ENCODE measurements around the gene PRSS27.

Gene PRSS27

GRCh38 chr16:2701272-2701671 is 18.8 kb downstream of the PRSS27 start:
- ChIA-PET POLR2A (no interaction called here), CTCF (interaction anchor here (0.8 kb wide), 1 partner anchor 167 kb away, joined by 3 read pairs; no protein-coding TSS in a partner anchor)
- Histone ChIP-seq H3K4me3 (ENCODE audit: low read depth, low read length) (no peak overlapping the region), H3K9me3 (ENCODE audit: control insufficient read depth, insufficient read depth, low read depth, low read length) (no peaks in the 10 kb centered on the region), H3K27ac (ENCODE audit: extremely low read depth, low read depth, low read length) (no peak overlapping the region), H3K4me1 (ENCODE audit: control insufficient read depth, insufficient read depth, low read length) (no peaks in the 10 kb centered on the region), H3K36me3 (ENCODE audit: control insufficient read depth in 2 of 2, insufficient read depth in 1 of 2, low read length in 2 of 2) (peaks cover 0 to 92% of the 10 kb centered on the region in 2 experiments; a peak in 1 of 3 replicates)
- no peak for TF ChIP-seq ZNF623 (tag by site-specific recombination; IDR thresholded peaks at IDR 0.05)
- TF ChIP-seq GLIS1 (tag by site-specific recombination; IDR thresholded peaks at IDR 0.05): no peak
- TF ChIP-seq ZNF654 (tag by site-specific recombination; IDR thresholded peaks at IDR 0.05; ENCODE audit: low read depth): no peak
- TF ChIP-seq ZNF133 (tag by site-specific recombination; IDR thresholded peaks at IDR 0.05): no peak

DNA sequence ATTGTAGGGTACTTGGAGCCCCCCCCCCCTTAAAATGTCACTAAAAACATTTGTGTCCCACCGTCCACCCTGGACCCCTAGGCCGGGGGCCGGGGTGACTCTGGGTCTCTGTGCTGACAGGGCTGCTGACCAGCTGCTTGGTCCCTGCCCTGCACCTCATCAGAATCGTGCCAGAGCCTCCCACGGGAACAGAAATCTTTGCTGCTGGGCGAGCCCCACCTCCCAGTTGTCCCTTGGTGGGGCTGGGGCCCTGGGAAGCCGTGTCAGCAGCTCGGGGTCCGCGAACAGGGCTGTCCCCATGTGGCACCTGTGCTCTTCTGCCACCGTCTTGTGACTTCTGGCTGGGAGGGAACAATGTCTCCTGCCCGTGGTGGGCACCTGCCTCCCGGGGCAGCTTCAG is 19.2 kb downstream of the PRSS27 start:
- CTCF ChIA-PET: interaction anchor here (0.6 to 0.8 kb wide), 2 partner anchors 167 to 384 kb away, joined by 3 read pairs; no protein-coding TSS in a partner anchor
- POLR2A ChIA-PET: interaction anchor here (0.6 kb wide), 1 partner anchor 320 kb away, joined by 4 read pairs; no protein-coding TSS in a partner anchor

GRCh38 chr16:2699791-2700600 is 20.0 kb downstream of the PRSS27 start:
- Histone ChIP-seq H3K4me3 (ENCODE audit: low read depth, low read length) (no peak overlapping the region), H3K27ac (ENCODE audit: extremely low read depth, low read depth, low read length) (no peak overlapping the region), H3K36me3 (ENCODE audit: control insufficient read depth in 2 of 2, insufficient read depth in 1 of 2, low read length in 2 of 2) (peaks cover 0 to 79% of the 10 kb centered on the region in 2 experiments; a peak in 1 of 3 replicates), H3K4me1 (ENCODE audit: control insufficient read depth, insufficient read depth, low read length) (no peaks in the 10 kb centered on the region), H3K9me3 (ENCODE audit: control insufficient read depth, insufficient read depth, low read depth, low read length) (no peaks in the 10 kb centered on the region)
- TF ChIP-seq ZNF658 (tag by site-specific recombination; IDR thresholded peaks at IDR 0.05) (no peak), ZNF302 (tag by site-specific recombination; IDR thresholded peaks at IDR 0.05; ENCODE audit: low read depth) (no peak)
- TF ChIP-seq, protein P1, sequence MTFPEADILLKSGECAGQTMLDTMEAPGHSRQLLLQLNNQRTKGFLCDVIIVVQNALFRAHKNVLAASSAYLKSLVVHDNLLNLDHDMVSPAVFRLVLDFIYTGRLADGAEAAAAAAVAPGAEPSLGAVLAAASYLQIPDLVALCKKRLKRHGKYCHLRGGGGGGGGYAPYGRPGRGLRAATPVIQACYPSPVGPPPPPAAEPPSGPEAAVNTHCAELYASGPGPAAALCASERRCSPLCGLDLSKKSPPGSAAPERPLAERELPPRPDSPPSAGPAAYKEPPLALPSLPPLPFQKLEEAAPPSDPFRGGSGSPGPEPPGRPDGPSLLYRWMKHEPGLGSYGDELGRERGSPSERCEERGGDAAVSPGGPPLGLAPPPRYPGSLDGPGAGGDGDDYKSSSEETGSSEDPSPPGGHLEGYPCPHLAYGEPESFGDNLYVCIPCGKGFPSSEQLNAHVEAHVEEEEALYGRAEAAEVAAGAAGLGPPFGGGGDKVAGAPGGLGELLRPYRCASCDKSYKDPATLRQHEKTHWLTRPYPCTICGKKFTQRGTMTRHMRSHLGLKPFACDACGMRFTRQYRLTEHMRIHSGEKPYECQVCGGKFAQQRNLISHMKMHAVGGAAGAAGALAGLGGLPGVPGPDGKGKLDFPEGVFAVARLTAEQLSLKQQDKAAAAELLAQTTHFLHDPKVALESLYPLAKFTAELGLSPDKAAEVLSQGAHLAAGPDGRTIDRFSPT (tag by site-specific recombination; IDR thresholded peaks at IDR 0.05): 0 out of 2 replicates have a peak, but pooled peaks have one; percentile 26
- TF ChIP-seq, protein P2, sequence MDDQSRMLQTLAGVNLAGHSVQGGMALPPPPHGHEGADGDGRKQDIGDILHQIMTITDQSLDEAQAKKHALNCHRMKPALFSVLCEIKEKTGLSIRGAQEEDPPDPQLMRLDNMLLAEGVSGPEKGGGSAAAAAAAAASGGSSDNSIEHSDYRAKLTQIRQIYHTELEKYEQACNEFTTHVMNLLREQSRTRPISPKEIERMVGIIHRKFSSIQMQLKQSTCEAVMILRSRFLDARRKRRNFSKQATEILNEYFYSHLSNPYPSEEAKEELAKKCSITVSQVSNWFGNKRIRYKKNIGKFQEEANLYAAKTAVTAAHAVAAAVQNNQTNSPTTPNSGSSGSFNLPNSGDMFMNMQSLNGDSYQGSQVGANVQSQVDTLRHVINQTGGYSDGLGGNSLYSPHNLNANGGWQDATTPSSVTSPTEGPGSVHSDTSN (CRISPR knock-in tag; IDR thresholded peaks at IDR 0.05): no peak
- POLR2A ChIA-PET: interaction anchor here (0.6 to 1.0 kb wide), 2 partner anchors 52 to 321 kb away, joined by 3 to 4 read pairs; partner anchors contain the start of gene SRRM2
- CTCF ChIA-PET: interaction anchor here (0.6 kb wide), 1 partner anchor 383 kb away, joined by 3 read pairs; no protein-coding TSS in a partner anchor

More for the DNA sequence above, 19.2 kb downstream of the PRSS27 start:
- no peak for TF ChIP-seq ZNF639 (tag by site-specific recombination; IDR thresholded peaks at IDR 0.05)
- TF ChIP-seq ZNF211 (tag by site-specific recombination; IDR thresholded peaks at IDR 0.05; ENCODE audit: low read depth): no peak
- no peak for TF ChIP-seq EGR2 (tag by site-specific recombination; IDR thresholded peaks at IDR 0.05; ENCODE audit: low read depth)
- TF ChIP-seq ZNF426 (tag by site-specific recombination; IDR thresholded peaks at IDR 0.05): no peak
- TF ChIP-seq ZNF146 (tag by site-specific recombination; IDR thresholded peaks at IDR 0.05): no peak
- TF ChIP-seq ZNF664 (tag by site-specific recombination; IDR thresholded peaks at IDR 0.05): no peak
- H3K4me1 ChIP-seq (ENCODE audit: control insufficient read depth, insufficient read depth, low read length): no peaks in the 10 kb centered on the region
- H3K27ac ChIP-seq (ENCODE audit: extremely low read depth, low read depth, low read length): no peak overlapping the region
- no peak overlapping the region for H3K4me3 ChIP-seq (ENCODE audit: low read depth, low read length)
- peaks cover 0 to 87% of the 10 kb centered on the region in 2 experiments; a peak in 1 of 3 replicates for H3K36me3 ChIP-seq (ENCODE audit: control insufficient read depth in 2 of 2, insufficient read depth in 1 of 2, low read length in 2 of 2)
- H3K9me3 ChIP-seq (ENCODE audit: control insufficient read depth, insufficient read depth, low read depth, low read length): no peaks in the 10 kb centered on the region
